Measurements from ENCODE around the gene ZNF57.
"Not testable (repeated sequence)": the region's sequence is repeated elsewhere in the genome, so short reads cannot be mapped to it uniquely, and the experiment has no call there.

ZNF57 gene

GRCh38 chr19:2900296-2901252, at the start of gene ZNF57:
ZNF57 (plus strand) TSS chr19:2900928; CDS start chr19:2901046, 118 bp downstream.
- peak; percentile 87 for DNase-seq

- no peak for DNase-seq
Observed at GRCh38 chr19:2852598-2852997, 48.1 kb upstream of the ZNF57 start.

- no peak for DNase-seq
Observed at GRCh38 chr19:2853015-2853606, 47.6 kb upstream of the ZNF57 start.

GRCh38 chr19:2854849-2855248, 45.9 kb upstream of the ZNF57 start:
- no peak for DNase-seq

GRCh38 chr19:2856457-2857050, 44.2 kb upstream of the ZNF57 start:
- DNase-seq = no peak

GRCh38 chr19:2858864-2859263, 41.9 kb upstream of the ZNF57 start:
- no peak for DNase-seq

- DNase-seq = no peak
Observed at GRCh38 chr19:2863816-2864215, 36.9 kb upstream of the ZNF57 start.

GRCh38 chr19:2865334-2866100, 35.2 kb upstream of the ZNF57 start:
- no peak for DNase-seq

GRCh38 chr19:2866495-2867024, 34.2 kb upstream of the ZNF57 start:
- DNase-seq = no peak

- peak; percentile 88 for DNase-seq
Observed at GRCh38 chr19:2867025-2867991, 33.4 kb upstream of the ZNF57 start, which contains the start of gene ZNF556. ZNF556 (plus strand) TSS chr19:2867335; CDS start chr19:2867422, 87 bp downstream.

GRCh38 chr19:2869618-2870017, 31.1 kb upstream of the ZNF57 start:
- no peak for DNase-seq

- not testable (repeated sequence) for DNase-seq
Observed at GRCh38 chr19:2872175-2872574, 28.6 kb upstream of the ZNF57 start.

GRCh38 chr19:2877398-2878331, 23.1 kb upstream of the ZNF57 start:
- DNase-seq = no peak

GRCh38 chr19:2883686-2884439, 16.9 kb upstream of the ZNF57 start:
- DNase-seq = no peak

- no peak for DNase-seq
Observed at GRCh38 chr19:2885736-2886135, 15.0 kb upstream of the ZNF57 start.

GRCh38 chr19:2887391-2887914, 13.3 kb upstream of the ZNF57 start:
- DNase-seq = peak; percentile 35

- no peak for DNase-seq
Observed at GRCh38 chr19:2888731-2889224, 11.9 kb upstream of the ZNF57 start.

GRCh38 chr19:2890531-2890930, 10.2 kb upstream of the ZNF57 start:
- not testable (repeated sequence) for DNase-seq

- no peak for DNase-seq
Observed at GRCh38 chr19:2896694-2897093, 4.0 kb upstream of the ZNF57 start.

Data from NCI-H748 treated with DMSO at 0.1 percent for 48 hours (cell line).